ENCODE data around the gene NOD1.

DNA sequence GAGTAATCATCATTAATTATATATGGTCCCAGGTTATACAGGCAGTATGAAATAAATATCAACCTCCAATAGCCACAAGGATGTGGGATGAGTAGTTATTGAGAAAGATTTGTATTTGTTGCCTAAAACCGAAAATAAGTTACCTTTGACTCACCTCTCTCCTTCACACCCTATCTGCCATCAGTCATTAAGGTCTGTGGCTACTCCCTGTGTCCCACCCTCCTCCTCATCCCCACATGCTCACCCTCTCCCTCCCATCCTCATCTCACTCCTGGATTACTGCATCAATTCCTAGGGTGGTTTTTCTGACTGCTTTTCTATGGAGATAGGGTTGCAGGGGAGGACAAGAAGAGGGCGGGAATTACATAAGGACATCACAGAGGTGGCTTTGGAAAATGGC lies 35.2 kb upstream of the NOD1 start:
- TF ChIP-seq, protein P1, sequence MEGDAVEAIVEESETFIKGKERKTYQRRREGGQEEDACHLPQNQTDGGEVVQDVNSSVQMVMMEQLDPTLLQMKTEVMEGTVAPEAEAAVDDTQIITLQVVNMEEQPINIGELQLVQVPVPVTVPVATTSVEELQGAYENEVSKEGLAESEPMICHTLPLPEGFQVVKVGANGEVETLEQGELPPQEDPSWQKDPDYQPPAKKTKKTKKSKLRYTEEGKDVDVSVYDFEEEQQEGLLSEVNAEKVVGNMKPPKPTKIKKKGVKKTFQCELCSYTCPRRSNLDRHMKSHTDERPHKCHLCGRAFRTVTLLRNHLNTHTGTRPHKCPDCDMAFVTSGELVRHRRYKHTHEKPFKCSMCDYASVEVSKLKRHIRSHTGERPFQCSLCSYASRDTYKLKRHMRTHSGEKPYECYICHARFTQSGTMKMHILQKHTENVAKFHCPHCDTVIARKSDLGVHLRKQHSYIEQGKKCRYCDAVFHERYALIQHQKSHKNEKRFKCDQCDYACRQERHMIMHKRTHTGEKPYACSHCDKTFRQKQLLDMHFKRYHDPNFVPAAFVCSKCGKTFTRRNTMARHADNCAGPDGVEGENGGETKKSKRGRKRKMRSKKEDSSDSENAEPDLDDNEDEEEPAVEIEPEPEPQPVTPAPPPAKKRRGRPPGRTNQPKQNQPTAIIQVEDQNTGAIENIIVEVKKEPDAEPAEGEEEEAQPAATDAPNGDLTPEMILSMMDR (IDR thresholded peaks at IDR 0.05), result no peak
- no peak for TF ChIP-seq POLR2A (IDR thresholded peaks at IDR 0.05)

Measured in sigmoid colon (tissue), 3 donors.